Endothelial cell of hepatic sinusoid (primary cell): Measurements from ENCODE around the gene TIMM44.
"Not testable (repeated sequence)": the region's sequence is repeated elsewhere in the genome, so short reads cannot be mapped to it uniquely, and the experiment has no call there.

Experiments
- in situ Hi-C: cut with HindIII; loops from 2 replicates; pipeline ENCODE4 v1.10.0; 2017; ENCODE audit warnings: low sequenced_read_pairs

The TIMM44 gene

DNA sequence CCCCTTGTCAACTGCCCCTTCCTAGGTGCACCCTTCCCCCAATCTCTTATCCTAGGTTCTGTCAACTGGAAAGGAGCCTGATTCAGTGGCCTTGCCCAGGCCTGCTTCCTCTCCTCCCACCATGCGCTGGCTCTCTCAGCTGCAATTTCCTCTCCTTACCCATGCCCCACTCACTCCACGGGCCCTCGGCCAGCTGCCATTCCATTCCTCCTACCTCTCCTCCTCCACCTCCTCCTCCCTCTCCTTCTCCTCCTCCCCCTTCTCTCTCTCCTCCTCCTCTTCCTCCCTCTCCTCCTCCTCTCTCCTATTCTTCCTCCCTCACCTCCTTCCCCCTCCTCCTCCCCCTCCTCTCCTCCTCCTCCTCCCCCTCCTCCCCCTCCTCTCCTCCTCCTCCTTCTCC is 9.6 kb upstream of the TIMM44 start:
- in situ Hi-C loops, result no loop called here

DNA sequence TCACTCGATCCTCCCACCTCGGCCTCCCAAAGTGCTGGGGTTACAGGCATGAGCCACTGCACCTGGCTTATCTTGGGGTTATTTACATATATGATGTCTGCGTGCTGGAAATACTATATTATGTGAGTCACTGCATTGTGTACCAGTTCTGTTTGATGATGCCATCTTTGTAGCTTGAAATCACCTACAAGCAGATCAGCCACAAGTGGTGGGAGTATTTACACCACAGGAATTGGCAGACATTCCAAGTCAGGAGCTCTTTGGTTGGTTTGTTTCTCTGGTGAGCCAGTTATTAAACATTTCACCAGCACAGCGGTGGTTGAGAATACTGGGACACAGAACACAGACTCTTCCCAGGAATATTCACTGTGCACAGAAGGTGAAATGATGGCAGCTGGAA is 4.5 kb upstream of the TIMM44 start:
- in situ Hi-C loops, result no loop called here

- in situ Hi-C loops, result loop anchor here (5.0 kb wide), 1 partner anchor 53 kb away; no protein-coding TSS in a partner anchor
These were observed 803 bp upstream of the TIMM44 start for GRCh38 chr19:7944177-7944761.

GRCh38 chr19:7942981-7943443 is 454 bp downstream of the TIMM44 start:
- in situ Hi-C loops, result loop anchor here (5.0 kb wide), 1 partner anchor 54 kb away; no protein-coding TSS in a partner anchor

- in situ Hi-C loops, result loop anchor here (5.0 kb wide), 1 partner anchor 55 kb away; no protein-coding TSS in a partner anchor
These were observed 1.4 kb downstream of the TIMM44 start for GRCh38 chr19:7941895-7942596.

- in situ Hi-C loops, result loop anchor here (5.0 kb wide), 1 partner anchor 56 kb away; no protein-coding TSS in a partner anchor
These were observed 2.6 kb downstream of the TIMM44 start for GRCh38 chr19:7940841-7941240.

DNA sequence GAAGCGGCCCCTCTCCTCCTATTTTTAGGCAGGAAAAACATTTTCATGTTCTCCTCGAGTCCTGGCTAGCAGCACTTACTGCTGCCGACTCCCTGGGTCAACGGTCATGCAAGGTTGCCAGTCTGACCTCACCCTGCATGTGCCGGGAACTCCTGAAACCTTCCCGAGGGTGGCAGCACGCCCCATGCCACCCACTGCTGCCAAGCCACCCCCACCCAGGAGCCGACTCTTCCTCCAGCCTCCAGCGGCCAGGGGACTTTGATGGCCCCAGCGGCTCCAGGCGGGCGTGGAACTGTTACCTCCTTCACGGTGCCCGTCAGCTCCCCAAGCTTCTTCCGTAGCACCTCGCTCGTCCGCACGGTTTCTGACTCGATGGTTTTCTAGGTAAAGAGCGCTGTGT is 8.7 kb downstream of the TIMM44 start:
- in situ Hi-C loops, result no loop called here

DNA sequence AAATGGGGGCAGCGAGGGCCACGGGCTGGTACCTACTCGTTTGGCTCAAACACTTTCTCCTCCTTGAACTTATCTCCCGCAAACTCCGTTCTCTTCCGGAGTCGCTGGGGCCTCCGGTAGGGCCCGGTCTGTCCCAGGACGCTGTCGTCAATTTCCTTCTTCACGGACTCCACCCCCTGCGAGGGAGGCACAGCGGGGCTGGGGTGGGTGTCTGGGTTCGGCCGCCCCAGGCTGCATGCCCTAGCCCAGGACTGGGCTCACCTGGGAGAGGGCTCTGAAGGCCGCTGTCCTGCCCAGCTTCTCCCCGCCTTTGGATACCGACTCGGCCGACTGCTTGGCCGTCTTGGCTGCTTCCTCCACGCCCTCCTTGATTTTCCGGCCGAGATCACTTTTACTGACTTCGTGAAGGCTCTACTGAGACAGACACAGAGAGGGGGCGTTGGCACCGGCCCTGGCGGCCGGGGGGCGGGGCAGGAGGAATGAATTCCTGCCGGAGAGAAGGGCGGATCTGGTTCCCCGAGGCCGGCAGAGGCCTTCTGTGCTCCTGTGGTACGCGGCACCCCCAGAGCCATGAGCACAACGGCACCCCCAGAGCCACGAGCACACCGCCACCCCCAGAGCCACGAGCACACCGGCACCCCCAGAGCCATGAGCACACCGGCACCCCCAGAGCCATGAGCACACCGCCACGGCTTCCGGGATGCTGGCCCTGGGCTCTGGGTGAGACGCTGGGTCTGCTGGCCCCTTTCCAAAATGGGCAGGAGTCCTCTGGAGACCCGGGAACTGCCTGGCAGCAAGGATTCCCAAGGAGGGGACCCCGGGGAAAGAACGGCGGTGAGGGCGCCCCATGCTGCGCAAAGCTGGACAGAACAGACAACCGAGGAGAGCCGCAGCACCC is 9.4 kb downstream of the TIMM44 start:
- in situ Hi-C loops, result no loop called here

- in situ Hi-C loops, result no loop called here
These were observed 10.1 kb downstream of the TIMM44 start for GRCh38 chr19:7933411-7933810.

- in situ Hi-C loops, result no loop called here
These were observed 10.6 kb downstream of the TIMM44 start for GRCh38 chr19:7932930-7933300.

GRCh38 chr19:7932276-7932929 is 11.1 kb downstream of the TIMM44 start:
- in situ Hi-C loops, result no loop called here

- in situ Hi-C loops, result no loop called here
These were observed 12.0 kb downstream of the TIMM44 start for GRCh38 chr19:7931221-7932061.

GRCh38 chr19:7930765-7931164 is 12.7 kb downstream of the TIMM44 start:
- in situ Hi-C loops, result no loop called here

- in situ Hi-C loops, result not testable (repeated sequence)
These were observed 13.4 kb downstream of the TIMM44 start for GRCh38 chr19:7930030-7930429.

GRCh38 chr19:7928741-7929701 is 14.4 kb downstream of the TIMM44 start:
- in situ Hi-C loops, result no loop called here

- in situ Hi-C loops, result no loop called here
These were observed 15.1 kb downstream of the TIMM44 start for GRCh38 chr19:7928334-7928706.

- in situ Hi-C loops, result no loop called here
These were observed 15.7 kb downstream of the TIMM44 start for GRCh38 chr19:7927605-7928333.
